ENCODE data around the gene DTX3. TPM values are rescaled to one million over a fixed set of nuclear protein-coding genes. Genes with fewer than 3 reads are reported as not detected.

Gene DTX3
- total RNA-seq, 1 experiment from 2014 or later: 67.5 TPM

- H3K4me1 Mint-ChIP-seq: peaks cover 21 to 27% of the 10 kb centered on the region in 2 experiments
- Histone ChIP-seq H4K91ac (ENCODE audit: insufficient read length, low read depth, low read length) (no peak overlapping the region), H2AK5ac (ENCODE audit: insufficient read length, low read length) (no peak overlapping the region), H3K4ac (ENCODE audit: low read depth, low read length) (no peak overlapping the region), H3K27ac (ENCODE audit: insufficient read length, low read depth, low read length) (no peak overlapping the region), H3K14ac (ENCODE audit: insufficient read depth, low read length) (no peak overlapping the region), H3K9me3 (ENCODE audit: control insufficient read depth, low read depth, low read length) (no peaks in the 10 kb centered on the region), H4K8ac (replicated peaks; ENCODE audit: insufficient read length, low read depth, low read length) (no peak overlapping the region), H2BK5ac (ENCODE audit: insufficient read length, low read length) (no peak overlapping the region), H3K79me1 (ENCODE audit: insufficient read depth, low read depth, low read length, poor library complexity, severe bottlenecking) (no peaks in the 10 kb centered on the region), H4K5ac (ENCODE audit: insufficient read length, low read depth, low read length) (no peak overlapping the region), H2BK12ac (ENCODE audit: insufficient read length, low read depth, low read length) (no peak overlapping the region), H3K79me2 (ENCODE audit: insufficient read depth, low read length) (no peaks in the 10 kb centered on the region), H3K56ac (ENCODE audit: insufficient read length, low read depth, low read length) (no peak overlapping the region), H2BK120ac (ENCODE audit: low read depth, low read length, poor library complexity, severe bottlenecking) (no peak overlapping the region), H3T11ph (ENCODE audit: low read length) (no peak overlapping the region), H4K20me1 (ENCODE audit: control insufficient read depth, insufficient read depth, insufficient read length) (no peaks in the 10 kb centered on the region), H3K4me2 (ENCODE audit: insufficient read depth, insufficient read length, low read length) (no peak overlapping the region), H3K27me3 (ENCODE audit: insufficient read depth, low read length) (peaks cover 39% of the 10 kb centered on the region), H3K9ac (ENCODE audit: extremely low read depth, insufficient read length, low read length) (no peak overlapping the region), H3K23me2 (ENCODE audit: insufficient read length, low read depth, low read length, poor library complexity, severe bottlenecking) (peaks cover 19% of the 10 kb centered on the region), H2AFZ (ENCODE audit: low read length) (no peak overlapping the region), H2BK20ac (ENCODE audit: low read depth, low read length, poor library complexity, severe bottlenecking) (no peak overlapping the region), H2BK15ac (ENCODE audit: low read depth, low read length) (no peak overlapping the region), H3K4me1 (ENCODE audit: insufficient read depth, low read length) (no peaks in the 10 kb centered on the region), H3K23ac (ENCODE audit: insufficient read length, low read depth, low read length) (no peak overlapping the region), H3K18ac (ENCODE audit: insufficient read length, low read depth, low read length) (no peak overlapping the region)
- no peaks in the 10 kb centered on the region; a peak in 1 of 5 replicates for H3K9me3 Mint-ChIP-seq
- no peak overlapping the region for H3K27ac Mint-ChIP-seq
- TF ChIP-seq, protein P1, sequence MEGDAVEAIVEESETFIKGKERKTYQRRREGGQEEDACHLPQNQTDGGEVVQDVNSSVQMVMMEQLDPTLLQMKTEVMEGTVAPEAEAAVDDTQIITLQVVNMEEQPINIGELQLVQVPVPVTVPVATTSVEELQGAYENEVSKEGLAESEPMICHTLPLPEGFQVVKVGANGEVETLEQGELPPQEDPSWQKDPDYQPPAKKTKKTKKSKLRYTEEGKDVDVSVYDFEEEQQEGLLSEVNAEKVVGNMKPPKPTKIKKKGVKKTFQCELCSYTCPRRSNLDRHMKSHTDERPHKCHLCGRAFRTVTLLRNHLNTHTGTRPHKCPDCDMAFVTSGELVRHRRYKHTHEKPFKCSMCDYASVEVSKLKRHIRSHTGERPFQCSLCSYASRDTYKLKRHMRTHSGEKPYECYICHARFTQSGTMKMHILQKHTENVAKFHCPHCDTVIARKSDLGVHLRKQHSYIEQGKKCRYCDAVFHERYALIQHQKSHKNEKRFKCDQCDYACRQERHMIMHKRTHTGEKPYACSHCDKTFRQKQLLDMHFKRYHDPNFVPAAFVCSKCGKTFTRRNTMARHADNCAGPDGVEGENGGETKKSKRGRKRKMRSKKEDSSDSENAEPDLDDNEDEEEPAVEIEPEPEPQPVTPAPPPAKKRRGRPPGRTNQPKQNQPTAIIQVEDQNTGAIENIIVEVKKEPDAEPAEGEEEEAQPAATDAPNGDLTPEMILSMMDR (conservative IDR thresholded peaks at IDR 0.05): no peak
- peaks cover 51% of the 10 kb centered on the region for H3K27me3 Mint-ChIP-seq (ENCODE audit: low read depth)
- peaks cover 9 to 32% (median 17%) of the 10 kb centered on the region in 3 experiments for H3K36me3 Mint-ChIP-seq (ENCODE audit: insufficient read depth in 1 of 3, low read depth in 3 of 3)
- H3K4me3 Mint-ChIP-seq: no peak overlapping the region
- no peak for DNase-seq
- WGBS (ENCODE audit: extremely low coverage, insufficient read length, low lambda C conversion rate): no CpG with 5 or more reads among the region's 11 CpGs
These were observed 10.4 kb downstream of the DTX3 start for GRCh38 chr12:57614948-57615500.
